ENCODE results near the gene PDE5A. TPM values are rescaled to one million over a fixed set of nuclear protein-coding genes. Genes with fewer than 3 reads are reported as not detected.

Gene PDE5A
- total RNA-seq, 1 experiment from 2014 or later = 114 TPM

DNA sequence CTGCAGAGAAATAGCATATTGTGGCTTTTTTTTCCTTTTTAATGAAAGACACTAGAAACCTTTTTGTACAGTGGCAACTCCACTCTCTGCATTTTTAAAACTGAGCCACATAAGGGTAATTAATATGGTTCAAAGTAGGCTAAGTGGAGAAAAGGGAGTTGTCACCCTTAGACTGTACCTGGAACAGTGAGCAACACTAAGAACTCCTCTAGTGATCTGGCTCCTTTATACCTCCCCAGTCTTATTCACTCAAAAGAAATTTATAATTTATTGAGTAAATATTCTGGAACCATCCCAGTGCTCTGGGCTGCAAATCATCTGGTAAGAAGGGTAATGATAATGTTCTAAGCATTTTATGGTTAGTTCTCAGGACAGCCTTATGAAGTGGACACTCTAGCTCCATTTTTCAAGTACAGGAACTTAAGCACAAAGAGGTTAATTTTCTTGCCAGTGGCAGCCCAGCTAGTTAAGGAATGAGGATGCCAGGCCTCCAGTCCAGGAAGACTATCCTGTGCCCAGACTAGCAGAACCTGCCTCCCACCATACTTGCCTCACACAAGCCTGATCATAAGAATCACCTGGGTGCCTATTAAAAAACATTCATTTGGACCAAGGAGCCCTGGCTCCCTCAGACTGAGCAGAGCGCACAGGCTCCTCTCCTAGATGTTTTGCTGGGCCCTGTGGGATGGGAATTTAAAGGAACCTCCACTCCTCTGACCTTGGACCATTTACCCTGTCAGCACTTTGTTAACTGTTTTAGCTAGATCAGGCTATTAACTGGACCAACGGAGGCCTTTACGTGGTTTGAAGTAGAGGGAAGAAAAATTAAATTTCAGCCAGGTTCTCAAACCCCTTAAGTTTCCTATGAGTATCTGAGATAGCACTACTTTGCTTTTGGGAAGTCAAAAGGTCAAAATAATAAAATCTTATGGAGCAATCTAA is 102.6 kb downstream of the PDE5A start:
- CTCF ChIA-PET = interaction anchor here (0.7 kb wide), 1 partner anchor 531 kb away, joined by 3 read pairs; no protein-coding TSS in a partner anchor
- BruUV-seq (replicated peaks) = no TSS peak

DNA sequence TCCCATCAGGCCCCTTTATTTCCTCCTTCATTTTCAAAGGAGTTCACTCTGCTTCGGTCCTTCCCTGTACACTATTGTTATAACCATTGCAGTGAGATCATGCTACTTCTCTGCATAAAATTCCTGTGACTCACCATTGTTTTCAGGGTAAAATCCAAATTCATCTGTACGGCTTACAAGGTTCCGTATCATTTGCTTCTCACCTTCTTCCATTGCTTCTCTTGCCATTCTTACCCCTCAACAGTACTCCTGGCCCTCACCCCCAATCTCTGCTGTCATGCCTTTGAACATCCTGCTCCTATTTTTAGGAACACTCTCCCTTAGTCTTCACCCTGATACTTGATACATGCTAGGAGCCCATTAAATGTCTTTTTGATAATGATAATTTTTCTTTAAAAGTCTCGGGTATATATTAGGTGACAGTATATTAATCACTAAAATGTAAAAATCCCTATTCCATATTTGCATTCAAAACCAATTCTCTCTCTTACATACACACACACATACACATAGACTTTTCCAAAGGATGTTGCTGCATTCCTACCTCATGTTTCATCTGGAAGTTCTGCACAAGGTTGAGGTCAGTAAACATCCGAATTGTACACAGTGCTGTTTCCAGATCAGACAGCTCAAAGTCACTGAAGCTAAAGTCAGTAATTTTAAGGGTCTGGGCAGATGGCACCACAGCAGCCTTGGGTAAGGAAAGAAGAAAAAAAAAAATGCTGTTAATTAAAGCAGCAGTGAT is 103.4 kb downstream of the PDE5A start:
- peak; percentile 66 for DNase-seq (ENCODE audit: low read depth, low spot score)
- H3K4me1 ChIP-seq (ENCODE audit: control insufficient read depth, insufficient read depth, low read length) = peaks cover 20% of the 10 kb centered on the region
- intact Hi-C loops (cut with micrococcal nuclease; ENCODE audit: unreplicated experiment) (no loop called here), in situ Hi-C loops (cut with HindIII; ENCODE audit: low pct_unique_long_range_greater_than_20kb, low sequenced_read_pairs) (no loop called here)
- TF ChIP-seq, protein P1, sequence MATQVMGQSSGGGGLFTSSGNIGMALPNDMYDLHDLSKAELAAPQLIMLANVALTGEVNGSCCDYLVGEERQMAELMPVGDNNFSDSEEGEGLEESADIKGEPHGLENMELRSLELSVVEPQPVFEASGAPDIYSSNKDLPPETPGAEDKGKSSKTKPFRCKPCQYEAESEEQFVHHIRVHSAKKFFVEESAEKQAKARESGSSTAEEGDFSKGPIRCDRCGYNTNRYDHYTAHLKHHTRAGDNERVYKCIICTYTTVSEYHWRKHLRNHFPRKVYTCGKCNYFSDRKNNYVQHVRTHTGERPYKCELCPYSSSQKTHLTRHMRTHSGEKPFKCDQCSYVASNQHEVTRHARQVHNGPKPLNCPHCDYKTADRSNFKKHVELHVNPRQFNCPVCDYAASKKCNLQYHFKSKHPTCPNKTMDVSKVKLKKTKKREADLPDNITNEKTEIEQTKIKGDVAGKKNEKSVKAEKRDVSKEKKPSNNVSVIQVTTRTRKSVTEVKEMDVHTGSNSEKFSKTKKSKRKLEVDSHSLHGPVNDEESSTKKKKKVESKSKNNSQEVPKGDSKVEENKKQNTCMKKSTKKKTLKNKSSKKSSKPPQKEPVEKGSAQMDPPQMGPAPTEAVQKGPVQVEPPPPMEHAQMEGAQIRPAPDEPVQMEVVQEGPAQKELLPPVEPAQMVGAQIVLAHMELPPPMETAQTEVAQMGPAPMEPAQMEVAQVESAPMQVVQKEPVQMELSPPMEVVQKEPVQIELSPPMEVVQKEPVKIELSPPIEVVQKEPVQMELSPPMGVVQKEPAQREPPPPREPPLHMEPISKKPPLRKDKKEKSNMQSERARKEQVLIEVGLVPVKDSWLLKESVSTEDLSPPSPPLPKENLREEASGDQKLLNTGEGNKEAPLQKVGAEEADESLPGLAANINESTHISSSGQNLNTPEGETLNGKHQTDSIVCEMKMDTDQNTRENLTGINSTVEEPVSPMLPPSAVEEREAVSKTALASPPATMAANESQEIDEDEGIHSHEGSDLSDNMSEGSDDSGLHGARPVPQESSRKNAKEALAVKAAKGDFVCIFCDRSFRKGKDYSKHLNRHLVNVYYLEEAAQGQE (IDR thresholded peaks at IDR 0.05; ENCODE audit: insufficient read depth in 1 of 2, low read depth in 2 of 2, low read length in 1 of 2) = no peak
- TF ChIP-seq SIN3A (IDR thresholded peaks at IDR 0.05; ENCODE audit: borderline replicate concordance, insufficient read depth, low read depth, low read length) (no peak), TCF7L2 (IDR thresholded peaks at IDR 0.05; ENCODE audit: low read depth, low read length) (no peak), POLR2AphosphoS5 (IDR thresholded peaks at IDR 0.05; ENCODE audit: low read depth, low read length) (no peak)
- TF ChIP-seq, protein P2, sequence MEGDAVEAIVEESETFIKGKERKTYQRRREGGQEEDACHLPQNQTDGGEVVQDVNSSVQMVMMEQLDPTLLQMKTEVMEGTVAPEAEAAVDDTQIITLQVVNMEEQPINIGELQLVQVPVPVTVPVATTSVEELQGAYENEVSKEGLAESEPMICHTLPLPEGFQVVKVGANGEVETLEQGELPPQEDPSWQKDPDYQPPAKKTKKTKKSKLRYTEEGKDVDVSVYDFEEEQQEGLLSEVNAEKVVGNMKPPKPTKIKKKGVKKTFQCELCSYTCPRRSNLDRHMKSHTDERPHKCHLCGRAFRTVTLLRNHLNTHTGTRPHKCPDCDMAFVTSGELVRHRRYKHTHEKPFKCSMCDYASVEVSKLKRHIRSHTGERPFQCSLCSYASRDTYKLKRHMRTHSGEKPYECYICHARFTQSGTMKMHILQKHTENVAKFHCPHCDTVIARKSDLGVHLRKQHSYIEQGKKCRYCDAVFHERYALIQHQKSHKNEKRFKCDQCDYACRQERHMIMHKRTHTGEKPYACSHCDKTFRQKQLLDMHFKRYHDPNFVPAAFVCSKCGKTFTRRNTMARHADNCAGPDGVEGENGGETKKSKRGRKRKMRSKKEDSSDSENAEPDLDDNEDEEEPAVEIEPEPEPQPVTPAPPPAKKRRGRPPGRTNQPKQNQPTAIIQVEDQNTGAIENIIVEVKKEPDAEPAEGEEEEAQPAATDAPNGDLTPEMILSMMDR (IDR thresholded peaks at IDR 0.05) = no peak
- H3K27ac ChIP-seq (ENCODE audit: low read length) = no peak overlapping the region
- peak; percentile 69 for ATAC-seq
- H3K9me3 ChIP-seq (ENCODE audit: control insufficient read depth, insufficient read depth, low read depth, low read length) = no peaks in the 10 kb centered on the region
- H3K4me3 ChIP-seq (ENCODE audit: low read depth in 2 of 2, low read length in 2 of 2) = no peak overlapping the region
- H3K36me3 ChIP-seq (ENCODE audit: control insufficient read depth, insufficient read depth, low read length) = peaks cover 37% of the 10 kb centered on the region
- POLR2A ChIA-PET = interaction anchor here (0.7 kb wide), 1 partner anchor 45 kb away, joined by 4 read pairs; no protein-coding TSS in a partner anchor
- CTCF ChIA-PET = interaction anchor here (0.7 kb wide), 1 partner anchor 532 kb away, joined by 3 read pairs; no protein-coding TSS in a partner anchor
- H3K27me3 ChIP-seq (ENCODE audit: control insufficient read depth, insufficient read depth, low read length) = no peaks in the 10 kb centered on the region
- BruUV-seq (replicated peaks) = no TSS peak

More for the DNA sequence above, 102.6 kb downstream of the PDE5A start:
- in situ Hi-C loops (cut with HindIII; ENCODE audit: low pct_unique_long_range_greater_than_20kb, low sequenced_read_pairs) = no loop called here
- DNase-seq (ENCODE audit: low read depth, low spot score) (no peak), ATAC-seq (peak; percentile 61; the same call in 1 of the 2 replicates)
- Histone ChIP-seq H3K27me3 (ENCODE audit: control insufficient read depth, insufficient read depth, low read length) (no peaks in the 10 kb centered on the region), H3K4me1 (ENCODE audit: control insufficient read depth, insufficient read depth, low read length) (peaks cover 20% of the 10 kb centered on the region), H3K27ac (ENCODE audit: low read length) (no peak overlapping the region), H3K36me3 (ENCODE audit: control insufficient read depth, insufficient read depth, low read length) (peaks cover 36% of the 10 kb centered on the region), H3K9me3 (ENCODE audit: control insufficient read depth, insufficient read depth, low read depth, low read length) (no peaks in the 10 kb centered on the region), H3K4me3 (ENCODE audit: low read depth in 2 of 2, low read length in 2 of 2) (no peak overlapping the region)
- POLR2A ChIA-PET = interaction anchor here (0.7 kb wide), 1 partner anchor 46 kb away, joined by 4 read pairs; no protein-coding TSS in a partner anchor
- intact Hi-C loops (cut with micrococcal nuclease; ENCODE audit: unreplicated experiment) = no loop called here
- TF ChIP-seq TCF7L2 (IDR thresholded peaks at IDR 0.05; ENCODE audit: low read depth, low read length) (no peak), SIN3A (IDR thresholded peaks at IDR 0.05; ENCODE audit: borderline replicate concordance, insufficient read depth, low read depth, low read length) (no peak), POLR2AphosphoS5 (IDR thresholded peaks at IDR 0.05; ENCODE audit: low read depth, low read length) (no peak)
- TF ChIP-seq, protein P1 (IDR thresholded peaks at IDR 0.05; ENCODE audit: insufficient read depth in 1 of 2, low read depth in 2 of 2, low read length in 1 of 2) = no peak
- TF ChIP-seq, protein P2 (IDR thresholded peaks at IDR 0.05) = no peak
